HFFc6 (cell line): ENCODE data around the gene P2RX7. TPM values are rescaled to one million over a fixed set of nuclear protein-coding genes. Genes with fewer than 3 reads are reported as not detected.

Experiments
- DNase-seq: peaks from one replicate; pipeline ENCODE4 v3.0.0-alpha.2; 2018
- H3K27ac Mint-ChIP-seq: 2 replicates; pipeline ENCODE4 v1.8.0; 2020; ENCODE audit warnings: mild to moderate bottlenecking, mixed read lengths
- H3K27me3 Mint-ChIP-seq: 2 replicates; pipeline ENCODE4 v1.8.0; 2021; ENCODE audit warnings: mild to moderate bottlenecking, moderate library complexity, mixed read lengths; ENCODE audit not compliant: insufficient read depth
- H3K36me3 Mint-ChIP-seq: 2 replicates; pipeline ENCODE4 v1.8.0; 2021; ENCODE audit warnings: low read depth, mixed read lengths
- H3K4me1 Mint-ChIP-seq: 2 replicates; pipeline ENCODE4 v1.8.0; 2020; ENCODE audit warnings: low read depth, mixed read lengths
- H3K4me3 Mint-ChIP-seq: 2 replicates; pipeline ENCODE4 v1.8.0; 2020; ENCODE audit warnings: mild to moderate bottlenecking, moderate library complexity, mixed read lengths
- H3K9me3 Mint-ChIP-seq: 2 replicates; pipeline ENCODE4 v1.8.0; 2020; ENCODE audit warnings: mild to moderate bottlenecking, mixed read lengths
- CTCF ChIP-seq: fragments of 200-600 bp; sonication (generic); IDR thresholded peaks from 2 replicates; pipeline ENCODE4 v1.5.0; 2021; ENCODE audit warnings: antibody characterized with exemption, mild to moderate bottlenecking
- total RNA-seq, 6 experiments: library from RNA; stranded (reverse); fragmentation: NEBNext Ultra II Directional; extraction: Animal tissue kit (Norgen Biotek cat#: 25700); gene quantifications; 2 replicates in 1 of 6; 3 replicates in 5 of 6; pipeline ENCODE4 v1.2.3, GENCODE V29; 2021

The P2RX7 gene
- total RNA-seq, 6 experiments from 2014 or later = 0.17 to 0.32 (median 0.24) TPM

DNA sequence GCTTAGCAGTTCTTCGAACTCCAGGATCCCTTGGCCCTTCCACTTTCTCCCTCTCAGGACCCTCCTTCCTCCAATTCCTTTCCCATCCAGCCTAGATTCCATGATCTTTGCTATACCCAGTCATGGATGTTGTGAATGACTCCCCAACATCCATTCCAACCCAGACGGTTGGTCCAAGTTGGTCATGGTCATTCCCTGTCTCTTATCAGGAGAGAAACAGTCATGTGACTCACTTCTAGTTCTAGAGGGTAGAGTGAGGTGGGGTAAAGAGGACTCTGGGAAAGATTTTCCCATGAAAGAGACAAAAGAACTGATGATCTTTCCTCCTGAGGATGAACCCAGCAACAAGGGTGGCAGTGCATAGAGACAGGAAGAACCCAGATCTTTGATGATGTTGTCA, 9.2 kb upstream of the P2RX7 start:
- Mint-ChIP-seq H3K4me1 (peaks cover 19% of the 10 kb centered on the region), H3K27ac (peak overlapping the region; percentile 4; the same call in 1 of the 2 replicates), H3K9me3 (no peaks in the 10 kb centered on the region; the same call in 1 of the 2 replicates), H3K27me3 (peaks cover 33% of the 10 kb centered on the region), H3K4me3 (no peak overlapping the region), H3K36me3 (no peaks in the 10 kb centered on the region)
- no peak for TF ChIP-seq CTCF
- no peak for DNase-seq

- H3K27me3 Mint-ChIP-seq = peaks cover 33% of the 10 kb centered on the region
- no peaks in the 10 kb centered on the region for H3K36me3 Mint-ChIP-seq
- no peak for TF ChIP-seq CTCF
- no peak overlapping the region for H3K4me3 Mint-ChIP-seq
- H3K27ac Mint-ChIP-seq = peak overlapping the region; percentile 77
- H3K4me1 Mint-ChIP-seq = peaks cover 28% of the 10 kb centered on the region
- DNase-seq = peak; percentile 98
- no peaks in the 10 kb centered on the region; the same call in 1 of the 2 replicates for H3K9me3 Mint-ChIP-seq
Observed at GRCh38 chr12:121124402-121125109, 8.1 kb upstream of the P2RX7 start.

DNA sequence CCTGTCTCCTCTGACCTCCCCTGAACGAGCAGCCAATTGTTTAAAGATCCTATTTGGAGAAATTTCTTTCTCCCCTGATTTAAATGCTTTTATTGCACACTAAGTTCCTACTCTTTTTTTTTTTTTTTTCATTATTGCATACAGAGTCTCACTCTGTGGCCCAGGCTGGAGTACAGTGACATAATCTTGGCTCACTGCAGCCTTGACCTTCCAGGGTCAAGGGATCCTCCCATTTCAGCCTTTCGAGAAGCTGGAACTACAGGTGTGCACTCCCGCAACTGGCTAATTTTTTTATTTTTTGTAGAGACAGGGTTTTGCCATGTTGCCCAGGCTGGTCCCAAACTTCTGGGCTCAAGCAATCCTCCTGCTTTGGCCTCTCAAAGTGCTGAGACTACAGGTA, 5.2 kb upstream of the P2RX7 start:
- TF ChIP-seq CTCF = no peak
- H3K4me3 Mint-ChIP-seq = no peak overlapping the region
- peaks cover 35% of the 10 kb centered on the region for H3K27me3 Mint-ChIP-seq
- H3K36me3 Mint-ChIP-seq = no peaks in the 10 kb centered on the region
- H3K4me1 Mint-ChIP-seq = peaks cover 27% of the 10 kb centered on the region
- no peak for DNase-seq
- H3K27ac Mint-ChIP-seq = no peak overlapping the region
- H3K9me3 Mint-ChIP-seq = no peaks in the 10 kb centered on the region; the same call in 1 of the 2 replicates

GRCh38 chr12:121128908-121129810, 3.5 kb upstream of the P2RX7 start:
- no peaks in the 10 kb centered on the region for H3K36me3 Mint-ChIP-seq
- no peak for TF ChIP-seq CTCF

DNA sequence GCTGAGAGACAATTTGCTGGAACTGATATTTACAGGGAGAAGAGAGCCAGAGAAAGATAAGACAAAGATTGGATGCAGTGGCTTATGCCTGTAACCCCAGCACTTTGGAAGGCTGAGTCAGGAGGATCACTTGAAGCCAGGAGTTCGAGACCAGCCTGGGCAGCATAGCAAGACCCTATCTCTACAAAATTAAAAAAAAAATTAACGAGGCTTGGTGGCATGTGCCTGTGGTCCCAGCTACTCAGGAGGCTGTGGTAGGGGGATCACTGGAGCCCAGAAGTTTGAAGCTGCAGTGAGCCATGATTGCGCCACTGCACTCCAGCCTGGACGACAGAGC, 2.9 kb upstream of the P2RX7 start:
- H3K9me3 Mint-ChIP-seq = no peaks in the 10 kb centered on the region

More at GRCh38 chr12:121128908-121129810, 3.5 kb upstream of the P2RX7 start:
- Mint-ChIP-seq H3K27ac (no peak overlapping the region), H3K4me3 (peak overlapping the region; percentile 75; the same call in 1 of the 2 replicates), H3K27me3 (peaks cover 28% of the 10 kb centered on the region), H3K4me1 (peaks cover 38% of the 10 kb centered on the region), H3K9me3 (no peaks in the 10 kb centered on the region)
- DNase-seq = no peak

More for the DNA sequence above, 2.9 kb upstream of the P2RX7 start:
- H3K27me3 Mint-ChIP-seq = peaks cover 25% of the 10 kb centered on the region
- peaks cover 31% of the 10 kb centered on the region for H3K4me1 Mint-ChIP-seq
- TF ChIP-seq CTCF = no peak
- no peak overlapping the region for H3K27ac Mint-ChIP-seq
- no peak for DNase-seq
- no peak overlapping the region; the same call in 1 of the 2 replicates for H3K4me3 Mint-ChIP-seq
- no peaks in the 10 kb centered on the region for H3K36me3 Mint-ChIP-seq
